GM21367 (cell line): Measurements from ENCODE around the gene SHOC1.
"Not testable (repeated sequence)": the region's sequence is repeated elsewhere in the genome, so short reads cannot be mapped to it uniquely, and the experiment has no call there.

ENCODE experiments used
- ATAC-seq: cut with Tn5 transposase; IDR thresholded peaks from one replicate; pipeline ENCODE4 v1.9.1; 2021; ENCODE audit not compliant: unreplicated experiment

Gene SHOC1

DNA sequence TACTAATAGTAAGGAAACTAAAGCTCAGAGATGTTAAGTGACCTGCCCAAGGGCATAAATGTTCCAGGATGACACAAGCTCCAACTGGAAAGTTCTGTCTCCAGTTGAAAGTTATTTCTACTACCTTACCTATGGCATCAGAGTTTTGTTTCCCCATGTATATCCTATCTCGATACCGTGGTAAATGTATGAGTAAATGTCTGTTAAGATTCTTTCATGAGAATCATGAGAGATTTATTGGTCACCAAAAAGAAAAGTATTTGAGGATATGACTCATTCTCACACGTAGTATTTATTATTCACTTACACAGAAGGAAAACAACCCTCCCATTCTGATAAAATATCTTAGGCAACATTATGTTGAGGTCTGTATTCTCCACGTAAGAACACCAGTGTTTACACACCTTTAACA is 11.1 kb upstream of the SHOC1 start:
- ATAC-seq = no peak

DNA sequence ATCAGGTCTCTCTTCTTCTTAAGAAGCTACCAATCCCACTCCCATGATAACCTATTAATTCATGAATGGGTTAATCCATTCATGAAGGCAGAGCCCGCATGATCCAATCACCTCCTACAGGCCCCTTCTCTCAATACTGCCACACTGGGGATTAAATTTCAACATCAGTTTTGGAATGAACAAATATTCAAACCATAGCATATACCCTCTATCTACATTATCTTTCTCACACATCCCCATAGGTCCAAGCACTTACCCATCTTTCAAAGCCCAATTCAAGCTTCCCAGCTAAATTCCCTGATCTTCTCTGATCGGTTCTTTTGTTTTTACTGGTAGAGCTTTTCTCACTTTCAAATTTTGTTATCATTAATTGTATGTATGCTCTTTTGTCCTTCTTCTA is 10.5 kb upstream of the SHOC1 start:
- no peak for ATAC-seq

DNA sequence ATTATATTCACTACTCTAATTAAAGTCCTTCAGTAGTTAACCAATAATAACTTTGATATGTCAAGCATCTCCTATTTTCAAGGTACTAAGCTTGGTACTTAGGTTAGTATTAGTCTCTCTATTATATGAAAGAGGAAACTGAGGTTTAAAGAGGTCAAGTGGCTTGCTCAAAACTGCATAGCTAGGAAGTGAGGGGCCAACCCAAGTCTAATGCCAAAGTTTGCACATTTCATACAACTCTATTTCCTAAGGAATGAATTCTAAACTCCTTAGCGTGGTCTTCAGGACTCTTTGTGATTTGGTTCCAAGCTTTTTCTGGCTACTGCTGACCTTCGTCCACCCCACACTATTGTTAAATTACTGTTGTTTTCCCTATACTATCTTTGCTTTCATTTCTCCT is 9.9 kb upstream of the SHOC1 start:
- no peak for ATAC-seq

DNA sequence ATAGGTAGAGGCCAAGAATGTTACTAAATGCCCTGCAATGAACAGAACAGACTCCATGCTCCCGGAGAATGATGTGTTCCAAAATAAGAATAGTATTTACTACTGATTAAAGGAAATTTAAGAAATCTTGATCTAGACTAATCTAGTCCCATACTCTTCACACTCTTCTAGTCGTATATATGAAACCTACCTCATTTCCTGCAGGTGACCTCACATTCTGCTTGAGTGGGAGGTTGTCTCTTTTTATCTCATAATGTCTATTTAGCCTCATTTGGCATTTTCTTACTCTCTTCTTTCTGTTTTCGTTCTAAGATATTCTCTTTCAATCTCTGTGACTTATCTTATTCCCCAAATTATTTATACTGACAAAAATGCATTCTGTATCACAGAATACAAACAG is 9.2 kb upstream of the SHOC1 start:
- no peak for ATAC-seq

DNA sequence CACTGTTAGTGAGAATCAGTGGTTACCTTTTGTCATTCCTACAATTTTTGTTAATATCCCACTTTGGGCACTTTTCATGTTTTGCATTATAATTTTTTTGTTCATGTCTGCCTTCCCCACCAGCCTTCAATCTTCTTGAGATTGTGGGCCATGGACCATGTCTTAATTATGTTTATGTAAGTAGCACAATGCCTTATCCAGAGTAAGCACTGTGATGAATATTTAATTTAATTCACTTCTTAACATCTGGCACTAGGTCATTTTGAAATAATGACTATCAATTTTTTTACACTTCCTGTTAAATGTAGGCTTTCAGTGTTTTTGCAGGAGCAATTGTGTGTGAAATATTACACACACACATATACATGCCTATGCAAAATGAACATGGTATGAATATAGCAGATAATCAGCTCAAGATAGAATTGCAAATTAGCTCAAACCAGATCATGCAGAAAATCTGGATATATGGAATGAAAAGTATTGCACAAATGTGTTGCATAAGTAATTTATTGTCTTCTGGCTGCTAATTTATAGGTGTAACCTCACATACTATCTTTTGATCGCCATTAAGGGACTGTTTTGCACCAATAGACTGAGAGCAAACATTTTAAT is 5.3 kb upstream of the SHOC1 start:
- ATAC-seq = no peak

DNA sequence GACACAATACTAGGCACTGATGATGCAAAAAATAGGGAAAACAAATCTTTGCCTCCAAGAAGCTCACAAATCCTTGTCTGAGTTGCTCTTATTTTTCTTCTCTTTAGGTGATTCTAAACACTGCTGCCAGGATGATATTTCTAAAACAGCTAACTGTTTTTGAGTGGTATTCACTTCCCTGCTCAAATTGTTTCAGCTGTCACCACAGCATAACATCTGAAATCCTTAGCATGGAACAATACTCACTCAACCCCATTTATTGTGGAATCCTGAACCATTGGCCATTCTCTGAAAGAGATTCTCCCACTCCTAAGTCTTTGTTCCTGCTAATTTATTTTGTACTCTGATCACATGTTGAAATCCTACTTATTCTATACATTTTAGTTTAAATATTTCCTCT is 4.8 kb upstream of the SHOC1 start:
- ATAC-seq = no peak

DNA sequence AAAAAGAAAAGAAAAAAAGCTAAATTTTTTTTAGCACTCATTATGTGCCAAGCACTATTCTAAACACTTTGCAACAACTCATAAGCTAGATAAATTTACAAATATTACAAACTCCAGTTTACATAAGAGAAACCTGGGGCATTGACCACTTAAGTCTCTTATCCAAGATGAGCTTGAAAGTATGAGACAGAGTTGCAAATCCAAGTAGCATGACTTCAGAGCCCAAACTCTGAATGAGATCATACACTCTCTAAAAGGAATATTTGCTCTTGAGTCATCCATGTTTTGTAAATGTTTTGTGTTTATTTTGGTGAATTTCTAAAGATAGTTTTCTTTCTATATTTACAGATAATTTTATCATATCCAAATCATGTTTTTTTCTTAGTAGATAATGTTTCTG is 4.0 kb upstream of the SHOC1 start:
- ATAC-seq = no peak

DNA sequence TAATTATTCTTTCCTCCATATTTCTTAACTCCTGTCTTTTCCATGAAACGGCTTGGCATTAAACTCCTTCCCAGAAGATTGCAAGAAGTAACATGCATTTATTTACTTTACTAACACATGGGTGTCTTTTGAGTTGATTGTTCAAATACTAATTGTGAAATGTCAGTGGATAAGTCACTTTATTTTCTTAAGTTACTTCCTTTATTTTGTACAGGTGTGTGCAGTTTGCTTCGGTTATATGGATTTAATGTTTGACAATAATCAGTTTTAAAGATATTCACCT is 761 bp upstream of the SHOC1 start:
- ATAC-seq = no peak

DNA sequence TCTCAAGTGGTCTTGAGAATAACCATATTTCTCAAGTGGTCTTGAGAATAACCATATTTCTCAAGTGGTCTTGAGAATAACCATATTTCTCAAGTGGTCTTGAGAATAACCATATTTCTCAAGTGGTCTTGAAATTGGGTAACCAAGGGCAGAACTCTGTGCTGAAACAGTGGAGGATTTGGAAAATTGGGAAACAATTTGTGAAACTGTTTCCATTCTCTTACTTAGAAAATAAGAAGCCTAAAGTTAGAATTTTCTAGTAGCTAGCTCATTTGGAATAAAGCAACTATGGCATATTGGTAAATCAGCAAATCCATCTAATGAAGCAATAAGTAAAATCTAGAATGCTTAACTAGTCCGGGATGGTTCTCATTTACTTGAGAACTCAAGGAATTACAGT is 2.9 kb downstream of the SHOC1 start:
- not testable (repeated sequence) for ATAC-seq

DNA sequence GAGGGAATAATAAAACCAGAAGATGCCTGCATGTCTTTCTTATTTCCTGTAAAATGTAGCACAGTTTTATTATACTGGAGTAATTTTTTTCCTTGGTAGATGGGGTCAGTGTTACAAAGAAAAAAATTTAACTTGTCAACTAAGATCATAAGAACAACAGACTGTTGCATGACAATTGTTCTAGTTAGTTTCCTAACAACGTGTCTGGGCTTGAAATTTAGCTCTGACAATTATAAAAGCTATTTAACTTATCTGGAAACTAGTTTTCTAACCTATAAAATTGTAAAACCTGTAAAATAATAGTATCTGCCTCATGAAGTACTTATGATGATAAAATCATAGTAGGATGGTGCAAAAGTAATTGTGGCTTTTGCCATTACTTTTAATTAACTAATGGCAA is 4.9 kb downstream of the SHOC1 start:
- no peak for ATAC-seq

DNA sequence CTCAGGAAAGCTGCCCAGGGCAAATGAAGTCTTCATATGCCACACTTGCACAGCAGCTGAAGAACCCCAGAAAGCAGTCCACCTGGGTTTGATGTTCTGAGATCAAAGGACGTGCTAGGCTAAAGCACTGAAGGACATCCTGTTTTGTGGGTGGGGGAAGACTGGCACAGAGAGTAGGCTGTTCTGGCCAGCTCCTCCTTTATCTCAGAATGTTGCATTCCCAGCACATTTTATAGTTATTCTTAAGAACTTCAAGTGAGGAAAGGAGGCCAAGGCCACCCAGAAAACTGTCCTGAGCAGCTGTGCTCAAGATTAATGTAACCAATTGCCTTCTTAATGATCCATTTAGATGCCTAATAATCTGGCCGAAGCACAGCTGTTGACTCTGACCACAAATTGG is 10.9 kb downstream of the SHOC1 start:
- no peak for ATAC-seq

DNA sequence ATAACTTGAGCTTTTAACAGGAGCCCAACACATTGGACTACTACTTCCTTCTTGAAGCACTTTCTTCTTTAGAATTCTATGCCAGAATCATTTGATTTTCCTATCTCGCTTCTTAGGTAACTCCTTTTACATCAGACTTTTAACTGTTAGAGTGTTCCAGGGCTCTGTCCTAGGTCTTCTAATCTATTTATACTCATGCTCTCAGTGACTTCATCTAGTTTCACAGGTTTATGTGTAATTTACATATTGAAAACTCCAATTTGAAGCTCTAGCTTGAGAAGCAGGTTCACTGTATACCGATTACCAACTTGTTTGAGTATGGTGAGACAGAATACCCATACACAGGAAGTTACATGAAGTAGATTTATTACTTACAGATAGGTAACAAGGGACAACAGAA is 11.3 kb downstream of the SHOC1 start:
- no peak for ATAC-seq

DNA sequence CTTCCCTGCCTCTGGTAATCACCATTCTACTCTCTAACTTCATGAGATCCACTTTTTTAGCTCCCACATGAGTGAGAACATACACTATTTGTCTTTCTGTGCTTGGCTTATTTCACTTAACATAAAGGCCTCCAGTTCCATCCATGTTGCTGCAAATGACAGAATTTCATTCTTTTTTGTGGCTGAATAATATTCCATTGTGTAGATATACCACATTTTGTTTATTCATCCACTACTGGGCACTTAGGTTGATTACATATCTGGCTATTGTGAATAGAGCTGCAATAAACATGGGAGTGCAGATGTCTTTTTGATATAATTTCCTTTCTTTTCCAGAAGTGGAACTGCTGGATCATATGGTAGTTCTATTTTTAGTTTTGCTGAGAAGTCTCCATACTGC is 28.7 kb downstream of the SHOC1 start:
- ATAC-seq = no peak

DNA sequence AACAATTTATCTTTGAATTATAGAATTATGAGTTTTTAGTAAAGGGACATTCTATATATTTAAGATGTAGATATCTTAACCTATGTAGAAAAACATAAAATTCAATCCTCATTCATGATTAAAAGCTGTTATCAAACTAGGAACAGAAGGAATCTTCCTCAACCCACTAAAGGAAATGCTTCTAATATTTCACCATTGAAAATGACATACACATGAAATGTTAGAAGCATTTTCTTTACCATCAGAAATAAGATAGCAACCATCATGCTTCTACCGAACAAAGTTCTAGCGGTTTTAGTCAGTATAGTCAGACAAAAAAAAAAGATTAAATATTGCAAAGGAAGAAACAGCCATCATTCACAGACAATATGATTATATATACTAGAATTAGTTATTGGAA is 32.2 kb downstream of the SHOC1 start:
- ATAC-seq = no peak

DNA sequence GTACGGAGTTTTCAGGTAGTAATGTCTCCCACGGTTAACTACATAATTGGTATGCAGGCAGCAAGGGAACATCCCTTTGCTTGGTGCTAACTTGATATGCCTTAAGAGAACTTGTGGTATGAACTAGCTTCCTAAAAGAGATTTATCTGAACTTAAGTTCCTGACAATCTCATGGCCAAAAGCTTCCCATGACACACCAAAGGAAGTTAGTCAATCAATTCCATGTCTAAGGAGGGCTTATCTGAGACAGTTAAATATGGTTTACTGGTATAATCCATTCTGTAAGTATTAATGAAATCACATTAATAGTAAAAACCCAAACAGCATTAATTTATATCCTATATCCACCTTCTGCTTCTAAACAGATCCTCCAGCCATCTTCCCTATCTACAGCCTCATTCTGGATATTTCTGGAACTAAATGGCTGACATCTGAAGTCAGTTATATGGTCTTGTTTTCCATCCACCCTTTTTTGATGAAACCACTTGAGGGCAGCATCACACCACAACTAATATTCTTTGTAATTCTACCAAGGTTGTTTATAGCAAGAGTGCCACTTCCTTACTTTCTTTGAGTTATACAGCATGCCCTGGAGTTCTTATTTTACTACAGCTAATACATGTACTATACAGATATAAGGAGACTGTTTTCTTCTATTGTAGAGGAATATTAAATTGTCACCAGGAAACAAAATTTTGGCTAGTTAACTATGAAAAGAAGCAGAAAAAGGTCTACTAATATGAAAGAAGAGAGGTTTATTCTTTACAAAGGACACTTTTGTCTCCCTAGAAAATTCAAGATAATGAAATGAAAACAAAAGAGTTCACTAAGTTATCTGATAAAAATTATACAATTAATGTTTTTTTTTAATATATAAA is 34.7 kb downstream of the SHOC1 start:
- ATAC-seq = peak; percentile 67

DNA sequence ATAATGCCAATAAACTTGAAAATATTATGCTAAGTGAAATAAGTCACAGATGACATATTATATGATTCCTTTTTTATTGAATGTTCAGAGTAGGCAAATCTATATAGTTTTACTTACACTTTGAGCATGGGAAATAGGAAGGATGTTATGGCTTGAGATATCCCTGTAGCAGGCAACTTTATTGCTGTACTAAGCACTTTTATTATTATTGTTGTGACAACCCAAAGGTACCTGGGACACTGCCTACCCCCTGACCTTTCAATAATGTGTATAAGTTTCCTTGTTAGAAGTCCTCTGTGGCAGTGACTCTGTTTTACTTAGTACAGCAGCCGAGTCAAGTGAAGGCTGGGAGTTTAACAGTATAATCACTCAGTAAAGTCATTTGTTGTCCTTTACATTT is 39.9 kb downstream of the SHOC1 start:
- no peak for ATAC-seq

DNA sequence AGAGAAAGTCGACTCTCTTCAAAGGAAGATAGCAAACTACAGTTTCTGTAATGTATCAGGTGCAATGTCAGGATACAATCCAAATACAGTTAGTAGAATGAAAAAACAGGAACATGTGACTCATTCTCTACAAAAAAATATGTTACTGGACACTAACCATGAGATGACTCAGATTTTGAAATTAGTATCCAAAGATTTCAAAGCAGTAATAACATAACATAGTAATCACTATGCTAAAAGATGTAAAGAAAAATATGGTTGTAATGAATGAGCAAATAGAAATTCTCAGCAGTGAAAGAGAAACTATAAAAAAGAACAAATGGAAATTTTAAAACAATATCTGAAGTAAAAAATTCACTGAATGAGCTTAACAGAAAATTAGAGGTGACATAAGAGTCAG is 42.3 kb downstream of the SHOC1 start:
- ATAC-seq = no peak
